GM19099 (cell line): Measurements from ENCODE around the gene COA5.

Experiments
- POLR2A ChIP-seq: IDR thresholded peaks from 3 replicates; pipeline ENCODE4 v1.6.1; 2011; ENCODE audit warnings: low read depth; ENCODE audit not compliant: insufficient read length; ENCODE audit errors: extremely low read depth

The COA5 gene

DNA sequence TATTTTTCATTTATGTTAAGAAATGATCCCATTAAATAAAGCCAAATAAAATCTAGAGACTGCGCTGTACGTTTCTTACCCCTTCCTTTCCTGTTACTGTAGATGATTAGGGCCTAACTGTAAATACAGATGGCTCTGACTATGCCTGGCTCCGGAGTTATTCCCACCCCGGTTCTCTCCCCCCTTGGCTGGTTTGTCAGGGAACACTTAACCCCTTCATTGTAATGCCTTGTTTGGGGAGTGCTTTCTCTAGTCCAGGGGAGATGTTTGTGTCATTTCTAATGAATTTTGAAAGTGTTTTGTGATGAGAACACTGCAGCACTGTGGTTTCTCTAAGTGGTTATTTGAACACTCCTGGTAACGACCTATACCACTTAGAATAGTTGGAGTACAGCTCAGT lies 8.8 kb upstream of the COA5 start:
- TF ChIP-seq POLR2A: no peak

- TF ChIP-seq POLR2A: no peak
These were observed 7.2 kb upstream of the COA5 start for GRCh38 chr2:98615481-98615880.

GRCh38 chr2:98614024-98614739 lies 5.9 kb upstream of the COA5 start:
- TF ChIP-seq POLR2A: no peak

DNA sequence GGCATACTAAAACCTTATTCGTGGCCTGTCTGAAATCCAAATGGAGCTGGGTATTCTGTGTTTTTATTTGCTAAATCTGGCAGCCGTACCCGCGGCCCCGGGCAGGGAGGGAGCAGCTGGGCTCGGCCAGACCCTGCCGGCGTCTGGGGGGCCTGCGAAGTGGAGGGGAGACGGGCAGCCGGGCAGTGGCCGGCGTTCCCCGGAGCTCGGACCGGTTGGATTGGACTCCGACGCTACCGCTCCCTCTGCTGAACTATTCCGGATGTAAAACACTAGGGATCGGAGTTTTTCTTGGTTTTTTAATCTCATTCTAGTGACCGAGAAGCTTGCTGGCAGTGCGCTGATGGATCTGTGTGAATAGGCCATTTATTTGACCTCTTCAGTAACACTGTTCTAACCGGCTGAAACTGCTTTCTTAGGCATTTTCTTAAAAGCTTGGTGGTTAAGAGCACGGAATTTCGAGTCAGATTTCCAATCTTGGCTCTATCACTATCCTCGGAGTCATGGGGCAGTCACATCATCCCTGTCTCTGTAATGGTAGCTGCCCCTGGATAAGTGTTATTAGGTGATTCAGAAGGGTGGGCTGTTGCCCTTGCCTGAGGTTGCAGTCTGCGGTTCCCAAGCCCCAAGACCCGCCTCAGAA lies 771 bp upstream of the COA5 start:
- no peak for TF ChIP-seq POLR2A

DNA sequence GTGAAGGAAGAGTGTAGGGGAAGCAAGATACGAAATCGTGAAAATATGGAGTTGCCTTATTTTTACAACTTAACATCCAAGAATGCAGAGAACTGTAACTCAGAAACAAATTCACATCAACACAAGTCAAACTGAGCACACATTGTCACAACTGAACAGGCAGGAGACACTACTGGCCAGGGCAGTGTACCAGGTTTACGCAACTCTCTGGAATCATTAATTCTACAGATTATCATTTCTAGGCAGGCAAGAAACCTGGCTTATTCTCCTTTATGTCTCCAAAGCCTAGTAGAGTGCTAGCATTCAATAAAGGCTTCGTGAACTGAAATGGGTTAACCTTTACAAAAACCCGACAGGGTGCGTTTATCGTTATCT lies 584 bp downstream of the COA5 start:
- TF ChIP-seq POLR2A: no peak

DNA sequence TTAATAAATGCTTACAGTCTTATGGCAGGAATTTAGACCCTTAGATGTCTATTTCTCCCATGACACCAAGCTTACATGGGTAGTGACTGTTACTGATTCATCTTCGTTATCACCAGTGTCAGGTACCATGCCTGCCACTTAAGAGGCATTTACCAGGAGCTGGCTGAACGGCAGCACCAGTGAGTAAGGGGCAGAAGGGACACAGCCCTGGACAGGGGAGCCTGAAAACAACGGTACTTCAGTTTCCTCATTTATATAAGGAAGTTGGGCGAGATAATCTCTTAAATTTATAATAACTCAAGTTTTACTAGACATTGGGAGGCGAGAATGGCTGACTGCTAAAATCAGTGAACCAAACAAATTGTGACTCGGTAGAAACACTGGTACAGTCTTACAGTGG lies 1.2 kb downstream of the COA5 start:
- no peak for TF ChIP-seq POLR2A

GRCh38 chr2:98606431-98606830 lies 1.9 kb downstream of the COA5 start:
- no peak for TF ChIP-seq POLR2A

- no peak for TF ChIP-seq POLR2A
These were observed 3.2 kb downstream of the COA5 start for GRCh38 chr2:98605076-98605475.

DNA sequence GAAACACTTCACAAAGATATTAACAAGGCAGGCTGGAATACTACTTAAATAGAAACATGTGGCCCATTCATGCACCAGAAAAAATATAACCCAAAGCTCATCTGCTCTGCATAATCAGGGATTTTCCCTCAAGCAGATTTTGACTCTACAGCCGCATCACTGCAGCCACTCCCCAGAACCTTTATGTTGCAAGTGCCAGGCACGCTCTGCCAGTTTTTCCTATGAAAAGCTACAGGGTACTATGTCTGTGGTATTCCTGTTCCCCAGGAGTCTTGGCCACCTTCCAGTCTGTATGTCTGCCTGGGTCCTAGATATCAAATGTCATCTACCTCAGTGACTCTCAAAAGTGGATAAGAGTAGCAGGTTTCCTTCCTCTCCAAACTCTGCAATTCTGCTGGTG lies 3.8 kb downstream of the COA5 start:
- no peak for TF ChIP-seq POLR2A

DNA sequence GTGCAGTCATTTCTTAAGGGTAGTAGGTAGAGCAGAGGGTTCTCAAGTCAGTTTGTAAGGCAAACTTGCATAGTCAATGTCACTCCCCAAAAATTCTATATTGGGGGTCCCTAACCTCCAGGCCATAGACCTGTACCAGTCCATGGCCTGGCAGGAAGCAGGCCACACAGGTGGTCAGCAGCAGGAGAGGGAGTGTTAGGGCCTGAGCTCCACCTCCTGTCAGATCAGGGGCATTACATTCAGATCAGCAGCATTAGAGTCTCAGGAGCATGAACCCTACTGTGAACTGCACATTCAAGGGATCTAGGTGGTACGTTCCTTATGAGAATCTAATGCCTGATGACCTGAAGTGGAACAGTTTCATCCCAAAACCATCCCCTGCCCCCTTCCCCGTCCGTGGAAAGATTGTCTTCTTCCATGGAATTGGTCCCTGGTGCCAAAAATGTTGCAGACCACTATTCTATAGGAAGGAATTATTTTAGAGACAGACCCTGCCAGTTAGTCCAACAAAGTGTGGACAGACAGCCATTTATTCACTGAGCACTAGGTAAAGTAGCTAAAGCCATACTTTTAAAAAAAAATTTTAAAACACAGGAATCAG lies 6.7 kb downstream of the COA5 start:
- no peak for TF ChIP-seq POLR2A

GRCh38 chr2:98598781-98599428 lies 9.4 kb downstream of the COA5 start:
- TF ChIP-seq POLR2A: no peak

DNA sequence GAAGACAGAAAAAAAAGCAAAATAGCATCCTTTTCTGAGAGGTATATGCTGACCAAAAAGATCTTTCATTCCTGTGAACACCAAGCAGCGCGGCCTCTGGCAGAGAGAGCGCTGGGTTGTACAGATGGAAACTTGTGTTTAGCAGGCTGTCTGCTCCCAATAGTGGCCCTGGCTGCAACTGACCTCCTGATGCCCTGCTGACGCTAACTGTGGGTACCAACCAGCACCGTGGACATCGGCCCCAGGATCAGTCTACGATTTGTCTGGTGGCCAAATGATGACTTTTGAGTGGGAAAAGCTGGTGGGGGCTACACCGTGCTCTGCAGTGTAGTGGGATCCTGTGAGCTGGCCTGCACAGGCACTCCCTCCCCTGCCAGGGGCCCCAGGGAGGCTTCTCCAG lies 15.7 kb downstream of the COA5 start:
- no peak for TF ChIP-seq POLR2A

- no peak for TF ChIP-seq POLR2A
These were observed 18.8 kb downstream of the COA5 start for GRCh38 chr2:98589489-98589888.

DNA sequence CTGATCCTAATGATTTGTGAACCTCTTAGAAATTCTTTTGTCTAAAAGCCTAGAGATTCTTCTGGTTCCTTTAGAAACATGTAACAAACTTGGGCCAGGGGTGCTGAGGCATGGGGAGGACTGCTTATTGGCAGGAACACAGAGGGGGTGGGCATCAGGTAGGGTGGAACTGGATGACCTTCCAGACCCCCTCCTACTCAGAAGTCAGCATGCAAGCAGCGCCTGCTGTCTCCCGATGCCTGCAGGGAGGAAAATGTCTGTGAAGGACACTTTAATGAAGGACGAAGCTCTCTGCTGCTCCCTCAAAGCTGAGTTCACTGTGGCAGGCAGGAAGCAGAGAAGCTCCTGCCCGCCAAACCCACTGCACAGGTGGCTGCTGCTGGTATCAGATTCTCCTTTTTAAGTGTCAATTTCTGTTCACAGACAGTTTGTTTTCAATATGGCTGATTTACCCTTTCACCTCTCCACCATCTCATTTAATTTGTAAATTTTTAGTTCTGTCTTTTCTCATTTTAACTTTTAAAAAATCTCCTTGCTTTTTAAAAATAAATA lies 19.4 kb downstream of the COA5 start:
- no peak for TF ChIP-seq POLR2A

- no peak for TF ChIP-seq POLR2A
These were observed 21.7 kb downstream of the COA5 start for GRCh38 chr2:98586551-98587140.
